ENCODE data around the gene GLYATL1. TPM values are rescaled to one million over a fixed set of nuclear protein-coding genes. Genes with fewer than 3 reads are reported as not detected.

Gene GLYATL1
- total and polyA plus RNA-seq, 2 of the 8 experiments (the other 6 are each of a cell fraction or from before 2014, with no cell fraction given), result 8.6 to 10.7 TPM

- Histone ChIP-seq H3K56ac (replicated peaks; ENCODE audit: insufficient read length, low read depth, low read length) (no peak overlapping the region), H3K23ac (ENCODE audit: insufficient read length) (no peak overlapping the region), H2AK5ac (ENCODE audit: low read depth, low read length) (no peak overlapping the region), H3K14ac (ENCODE audit: insufficient read length) (no peak overlapping the region), H3K27ac (ENCODE audit: low read depth, low read length) (no peak overlapping the region), H2BK12ac (ENCODE audit: low read depth, low read length) (no peak overlapping the region), H3K23me2 (ENCODE audit: low read depth, low read length) (peaks cover 9% of the 10 kb centered on the region), H2AFZ (ENCODE audit: low read length) (no peak overlapping the region), H3K27me3 (replicated peaks in 1 of 4; ENCODE audit: control insufficient read depth in 3 of 4, extremely low read depth in 1 of 4, insufficient read depth in 3 of 4, low read length in 3 of 4) (no peaks in the 10 kb centered on the region), H3K79me2 (ENCODE audit: control insufficient read depth in 1 of 2, insufficient read depth in 2 of 2, low read length in 2 of 2) (no peaks in the 10 kb centered on the region; a peak in 1 of 4 replicates), H3K4me1 (replicated peaks in 1 of 4; ENCODE audit: control insufficient read depth in 3 of 4, insufficient read depth in 4 of 4, low read length in 3 of 4) (peaks cover 2 to 24% (median 11%) of the 10 kb centered on the region in 4 experiments; a peak in 5 of 7 replicates), H2BK5ac (ENCODE audit: low read depth, low read length) (no peak overlapping the region), H3K4me3 (ENCODE audit: extremely low read depth in 1 of 4, insufficient read depth in 2 of 4, low read depth in 3 of 4, low read length in 4 of 4) (peak overlapping the region in 3 of 4 experiments; percentile 51 to 72 (median 66); a peak in 4 of 8 replicates), H4K91ac (replicated peaks; ENCODE audit: insufficient read length, low read length) (no peak overlapping the region), H2BK15ac (ENCODE audit: low read length) (no peak overlapping the region), H3K9me3 (ENCODE audit: insufficient read depth in 2 of 2, low read depth in 1 of 2, low read length in 1 of 2) (no peaks in the 10 kb centered on the region), H3K18ac (ENCODE audit: extremely low read depth, low read length) (0 out of 2 replicates have a peak overlapping the region, but pooled peaks have one; percentile 72), H4K8ac (ENCODE audit: extremely low read depth, insufficient read depth, low read length) (no peak overlapping the region), H3K4ac (replicated peaks; ENCODE audit: insufficient read length, low read depth, low read length) (no peak overlapping the region), H2BK20ac (ENCODE audit: low read length) (no peak overlapping the region), H2BK120ac (replicated peaks; ENCODE audit: low read depth, low read length) (no peak overlapping the region), H3K36me3 (ENCODE audit: control insufficient read depth in 2 of 4, insufficient read depth in 4 of 4, low read length in 3 of 4) (no peaks in the 10 kb centered on the region), H4K20me1 (replicated peaks in 1 of 2; ENCODE audit: control insufficient read depth in 1 of 2, insufficient read depth in 2 of 2, low read length in 2 of 2) (no peaks in the 10 kb centered on the region), H4K5ac (ENCODE audit: insufficient read length, low read depth, low read length) (no peak overlapping the region), H3K79me1 (ENCODE audit: low read depth, low read length) (no peaks in the 10 kb centered on the region), H3K4me2 (ENCODE audit: insufficient read depth in 1 of 2, low read depth in 2 of 2, low read length in 2 of 2) (peak overlapping the region; percentile 87 to 99), H3K9ac (replicated peaks in 1 of 4; ENCODE audit: extremely low read depth in 1 of 4, low read depth in 3 of 4, low read length in 3 of 4) (peak overlapping the region in 1 of 4 experiments; percentile 64; a peak in 1 of 7 replicates)
- FAIRE-seq (no peak), DNase-seq (ENCODE audit: low read depth in 1 of 2, low spot score in 2 of 2) (no peak)
- ChIA-PET POLR2A (ENCODE audit: partially characterized antibody) (interaction anchor here (2.8 kb wide), 1 partner anchor 23 kb away, joined by 18 read pairs; no protein-coding TSS in a partner anchor), CTCF (ENCODE audit: partially characterized antibody) (interaction anchor here (0.7 to 13.9 kb wide), 12 partner anchors 15 to 998 kb away, joined by 3 to 96 read pairs (median 4); no protein-coding TSS in a partner anchor)
- TF ChIP-seq TEAD4 (IDR thresholded peaks at IDR 0.05; ENCODE audit: low read depth, low read length), result no peak
- TF ChIP-seq FOSL1 (IDR thresholded peaks at IDR 0.05; ENCODE audit: insufficient read depth, low read depth, low read length), result no peak
- TF ChIP-seq MAX (IDR thresholded peaks at IDR 0.05), result no peak
- no peak for TF ChIP-seq KDM1A (IDR thresholded peaks at IDR 0.05; ENCODE audit: borderline replicate concordance, low read length)
- TF ChIP-seq NRF1 (IDR thresholded peaks at IDR 0.05; ENCODE audit: low read depth, low read length), result no peak
Measured at GRCh38 chr11:58928691-58929090, 10.6 kb upstream of the GLYATL1 start.
